HAP-1 (cell line): ENCODE data around the gene SUPT16H.
"Not testable (repeated sequence)": the region's sequence is repeated elsewhere in the genome, so short reads cannot be mapped to it uniquely, and the experiment has no call there.

ENCODE experiments used
- DNase-seq, 2 experiments: peaks; one replicate each; pipeline ENCODE4 v3.0.0-alpha.2; 2016 to 2020; ENCODE audit warnings: low spot score in 2 of 2
- H3K27me3 ChIP-seq: fragments of 250-450 bp; sonication (Bioruptor Pico); 2 replicates; pipeline ENCODE4 v1.5.1; 2020; ENCODE audit warnings: low read depth, mild to moderate bottlenecking, moderate library complexity
- H3K36me3 ChIP-seq: fragments of 250-450 bp; sonication (Bioruptor Pico); replicated peaks from 2 replicates; pipeline ENCODE4 v1.5.1; 2020; ENCODE audit warnings: mild to moderate bottlenecking
- H3K4me1 ChIP-seq: fragments of 250-450 bp; sonication (Bioruptor Pico); 2 replicates; pipeline ENCODE4 v1.5.1; 2020; ENCODE audit warnings: mild to moderate bottlenecking
- H3K4me3 ChIP-seq: fragments of 250-450 bp; sonication (Bioruptor Pico); 2 replicates; pipeline ENCODE4 v1.5.1; 2020; ENCODE audit warnings: mild to moderate bottlenecking, moderate library complexity
- H3K9me3 ChIP-seq: fragments of 250-450 bp; sonication (Bioruptor Pico); 2 replicates; pipeline ENCODE4 v1.5.1; 2020; ENCODE audit warnings: mild to moderate bottlenecking, moderate library complexity
- in situ Hi-C: fragments of 300-500 bp; cut with MboI; formaldehyde crosslinking; loops from 3 replicates; pipeline ENCODE4 v1.14.3; 2020; ENCODE audit warnings: low sequenced_read_pairs, inconsistent platforms, mixed read lengths

SUPT16H gene

GRCh38 chr14:21302836-21303140, 81.0 kb downstream of the SUPT16H start:
- DNase-seq, H3K27me3 ChIP-seq, H3K9me3 ChIP-seq, H3K4me3 ChIP-seq, in situ Hi-C loops, H3K36me3 ChIP-seq: not testable (repeated sequence)
- peaks cover 14% of the 10 kb centered on the region for H3K4me1 ChIP-seq

- in situ Hi-C loops, result no loop called here
Measured at GRCh38 chr14:21302013-21302835, 81.6 kb downstream of the SUPT16H start.

More at GRCh38 chr14:21302013-21302835, 81.6 kb downstream of the SUPT16H start:
- Histone ChIP-seq H3K4me1 (peaks cover 10% of the 10 kb centered on the region), H3K4me3 (no peak overlapping the region), H3K36me3 (no peaks in the 10 kb centered on the region), H3K27me3 (no peaks in the 10 kb centered on the region), H3K9me3 (no peaks in the 10 kb centered on the region)
- DNase-seq, result no peak
